Right lobe of liver (tissue), 6 donors: ENCODE data around the gene NUCKS1. TPM values are rescaled to one million over a fixed set of nuclear protein-coding genes. Genes with fewer than 3 reads are reported as not detected.

Source experiments
- ATAC-seq, 4 donors: fragments of 200-7000 bp; cut with Tn5 transposase; one replicate each; pipeline ENCODE4 v1.9.1; 2020; ENCODE audit warnings: mild to moderate bottlenecking in 4 of 4, moderate library complexity in 4 of 4
- DNase-seq, 3 donors: peaks; one replicate each; pipeline ENCODE4 v3.0.0-alpha.2; 2020
- H3K27ac ChIP-seq, 3 donors: fragments of 200-600 bp; one replicate each; pipeline ENCODE4 v1.8.0; 2022
- H3K27me3 ChIP-seq, 2 donors: fragments of 200-600 bp; one replicate each; pipeline ENCODE4 v1.8.0; 2022
- H3K36me3 ChIP-seq, 4 donors: fragments of 200-600 bp; sonication (generic) in 1 of 4; one replicate each; pipeline versions ENCODE4 v1.5.1 to v1.8.0; 2017 to 2022; ENCODE audit warnings: control low read depth in 1 of 4
- H3K4me1 ChIP-seq, 4 donors: fragments of 200-600 bp; sonication (generic) in 1 of 4; one replicate each; pipeline versions ENCODE4 v1.5.1 to v1.8.0; 2017 to 2022; ENCODE audit warnings: control low read depth in 1 of 4
- H3K4me3 ChIP-seq, 3 donors: fragments of 200-600 bp; one replicate each; pipeline ENCODE4 v1.8.0; 2022
- H3K9me3 ChIP-seq, 4 donors: fragments of 200-600 bp; sonication (generic) in 1 of 4; one replicate each; pipeline versions ENCODE4 v1.5.1 to v1.8.0; 2017 to 2022; ENCODE audit warnings: control low read depth in 1 of 4
- POLR2A ChIP-seq: fragments of 450-650 bp; IDR thresholded peaks from one replicate; pipeline ENCODE4 v1.6.1; 2017; ENCODE audit warnings: antibody characterized with exemption, mild to moderate bottlenecking
- WGBS: methylation state at CpG from one replicate; pipeline ENCODE4 v1.1.6; 2018; ENCODE audit warnings: low coverage, low lambda C conversion rate; ENCODE audit not compliant: insufficient coverage; ENCODE audit errors: missing lambda C conversion rate; 5-methylcytosine and 5-hydroxymethylcytosine counted together
- intact Hi-C, 2 donors: fragments of 100-400 bp; cut with DNase I; formaldehyde crosslinking; loops; one replicate each; pipeline versions ENCODE4 v1.11.2 to v1.14.1; 2022
- total RNA-seq, 6 experiments: library from RNA; depleted of rRNA in 2 of 6; stranded (reverse); fragments of >200 nt in 2 of 6; fragmentation: NEBNext Ultra II Directional in 3 of 6; extraction: Animal tissue kit (Norgen Biotek cat#: 25700) in 3 of 6; gene quantifications; one replicate each; pipeline versions ENCODE4 v1.1.0 to v1.2.4, GENCODE V29; 2016 to 2023
- TF ChIP-seq, protein P1 (sequence below), 4 donors: fragments of 200-600 bp in 3 of 4; fragments of 450-650 bp in 1 of 4; IDR thresholded peaks; one replicate each; pipeline versions ENCODE4 v1.5.1 to v1.8.0; 2016 to 2022; ENCODE audit warnings: antibody characterized with exemption in 4 of 4, mild to moderate bottlenecking in 2 of 4
- donor health status: DM: no; HTN: yes; CAD: no.
- donor health status: DM: no; HTN: no; CAD: no.
- donor health status: DM: no; HTN: no; CAD: no.
- donor health status: DM: no; HTN: yes; CAD: no.
- donor health status: DM: no; HTN: yes; CAD: no.

Gene NUCKS1
- total RNA-seq, 6 experiments from 2014 or later: 32.8 to 91.1 (median 68.6) TPM

DNA sequence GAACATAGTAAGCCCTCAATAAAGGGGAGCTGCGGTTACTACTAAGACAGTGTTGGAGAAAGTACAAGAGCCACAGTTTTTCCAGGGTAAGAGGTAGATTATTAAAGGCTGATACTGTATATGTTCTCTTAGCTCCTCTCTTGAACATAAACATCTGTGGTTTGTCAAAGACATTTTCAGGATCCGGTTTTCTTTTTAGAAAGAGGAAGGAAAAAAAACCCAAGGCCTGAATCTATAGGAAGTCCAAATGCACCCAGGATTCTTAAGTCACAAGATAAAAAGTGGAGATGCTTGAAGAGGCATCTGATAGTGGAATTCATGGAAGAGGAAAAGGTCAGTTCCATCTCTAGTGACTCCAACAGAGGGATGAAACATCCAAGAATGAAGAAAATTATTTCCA lies 45.1 kb downstream of the NUCKS1 start:
- intact Hi-C loops: loop anchor here in 1 of 2 donors (5.0 kb wide), 1 partner anchor 33 kb away; no protein-coding TSS in a partner anchor
- Histone ChIP-seq H3K36me3 (no peaks in the 10 kb centered on the region), H3K27ac (no peak overlapping the region), H3K27me3 (no peaks in the 10 kb centered on the region), H3K4me1 (peaks cover 0 to 67% (median 17%) of the 10 kb centered on the region in 4 donors), H3K4me3 (no peak overlapping the region), H3K9me3 (no peaks in the 10 kb centered on the region)
- TF ChIP-seq POLR2A: no peak
- TF ChIP-seq, protein P1, sequence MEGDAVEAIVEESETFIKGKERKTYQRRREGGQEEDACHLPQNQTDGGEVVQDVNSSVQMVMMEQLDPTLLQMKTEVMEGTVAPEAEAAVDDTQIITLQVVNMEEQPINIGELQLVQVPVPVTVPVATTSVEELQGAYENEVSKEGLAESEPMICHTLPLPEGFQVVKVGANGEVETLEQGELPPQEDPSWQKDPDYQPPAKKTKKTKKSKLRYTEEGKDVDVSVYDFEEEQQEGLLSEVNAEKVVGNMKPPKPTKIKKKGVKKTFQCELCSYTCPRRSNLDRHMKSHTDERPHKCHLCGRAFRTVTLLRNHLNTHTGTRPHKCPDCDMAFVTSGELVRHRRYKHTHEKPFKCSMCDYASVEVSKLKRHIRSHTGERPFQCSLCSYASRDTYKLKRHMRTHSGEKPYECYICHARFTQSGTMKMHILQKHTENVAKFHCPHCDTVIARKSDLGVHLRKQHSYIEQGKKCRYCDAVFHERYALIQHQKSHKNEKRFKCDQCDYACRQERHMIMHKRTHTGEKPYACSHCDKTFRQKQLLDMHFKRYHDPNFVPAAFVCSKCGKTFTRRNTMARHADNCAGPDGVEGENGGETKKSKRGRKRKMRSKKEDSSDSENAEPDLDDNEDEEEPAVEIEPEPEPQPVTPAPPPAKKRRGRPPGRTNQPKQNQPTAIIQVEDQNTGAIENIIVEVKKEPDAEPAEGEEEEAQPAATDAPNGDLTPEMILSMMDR (IDR thresholded peaks at IDR 0.05): no peak
- DNase-seq (no peak), ATAC-seq (no peak)
- WGBS: 58% methylated on average over 2 of the region's 2 CpGs

DNA sequence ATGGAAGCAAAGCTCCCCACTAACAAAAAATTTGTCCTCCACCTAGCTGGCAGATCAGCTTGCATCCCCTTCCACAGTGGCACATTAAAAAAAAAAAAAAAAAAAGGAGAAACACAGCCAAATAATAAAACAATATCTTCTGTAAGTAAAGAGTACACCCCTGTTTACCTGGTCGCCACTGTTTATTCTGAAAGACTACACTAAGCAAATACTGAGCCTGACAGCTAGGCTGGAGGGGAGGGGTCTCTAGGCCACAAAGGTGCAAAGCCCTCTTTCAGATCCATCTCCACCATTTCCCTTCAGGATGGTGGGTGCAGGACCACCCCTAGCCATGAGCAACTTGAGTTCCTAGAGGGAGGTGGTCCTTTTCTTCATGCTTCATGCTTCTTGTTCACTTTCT lies 46.9 kb downstream of the NUCKS1 start:
- no peak for TF ChIP-seq POLR2A
- TF ChIP-seq, protein P1 (IDR thresholded peaks at IDR 0.05): no peak
- Histone ChIP-seq H3K9me3 (no peaks in the 10 kb centered on the region), H3K27ac (no peak overlapping the region), H3K4me1 (peaks cover 0 to 67% (median 12%) of the 10 kb centered on the region in 4 donors), H3K36me3 (no peaks in the 10 kb centered on the region), H3K27me3 (no peaks in the 10 kb centered on the region), H3K4me3 (no peak overlapping the region)
- peak; percentile 17 to 58 (median 36) for ATAC-seq
- intact Hi-C loops: no loop called here
- no peak for DNase-seq
- 50% methylated on average over 1 of the region's 1 CpG for WGBS

DNA sequence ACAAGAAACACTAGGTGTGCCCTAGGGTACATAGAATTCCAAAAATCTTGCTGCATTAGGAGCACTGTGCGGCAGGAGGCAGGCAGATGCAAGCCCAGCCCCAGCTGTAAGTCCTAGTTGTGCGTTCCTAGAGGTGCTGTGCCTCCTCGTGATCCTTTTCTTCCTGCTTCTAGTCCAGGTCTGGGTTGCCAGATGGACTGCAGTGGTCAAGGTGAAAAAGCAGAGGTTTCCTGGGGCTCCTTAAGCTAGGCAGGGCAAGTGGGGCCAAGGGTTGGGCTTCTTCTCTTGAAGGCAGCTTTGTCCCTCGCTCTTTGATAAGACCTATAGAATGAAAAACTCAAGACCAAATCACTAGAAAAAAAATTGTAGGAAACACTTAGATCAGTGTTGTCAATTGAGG lies 48.1 kb downstream of the NUCKS1 start:
- no peak overlapping the region for H3K27ac ChIP-seq
- intact Hi-C loops: no loop called here
- H3K4me3 ChIP-seq: no peak overlapping the region
- H3K4me1 ChIP-seq: peaks cover 0 to 65% (median 10%) of the 10 kb centered on the region in 4 donors
- ATAC-seq (no peak), DNase-seq (no peak)
- TF ChIP-seq POLR2A: no peak
- TF ChIP-seq, protein P1 (IDR thresholded peaks at IDR 0.05): no peak
- no peaks in the 10 kb centered on the region for H3K36me3 ChIP-seq
- WGBS: 100% methylated on average over 1 of the region's 4 CpGs
- H3K27me3 ChIP-seq: no peaks in the 10 kb centered on the region
- no peaks in the 10 kb centered on the region for H3K9me3 ChIP-seq

DNA sequence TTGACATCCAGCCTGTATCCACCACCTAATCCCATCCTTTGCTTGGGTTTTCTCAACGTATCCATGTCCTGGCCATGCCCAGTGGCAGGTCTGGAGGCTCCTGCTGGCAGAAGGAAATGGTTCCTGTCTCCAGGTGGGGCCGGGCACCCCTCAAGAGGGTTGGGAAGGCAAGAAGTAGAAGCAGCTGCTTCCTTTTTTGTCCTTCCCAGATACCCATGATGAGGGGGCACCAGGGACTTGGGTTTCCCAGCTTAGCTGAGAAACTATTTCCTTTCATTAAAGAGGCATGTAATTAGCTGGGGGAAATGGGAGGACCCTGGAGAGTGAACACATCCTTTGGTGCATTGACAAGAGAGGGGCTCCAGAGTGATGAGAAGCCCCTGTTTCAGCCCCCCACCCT lies 48.6 kb downstream of the NUCKS1 start:
- DNase-seq (no peak), ATAC-seq (no peak)
- Histone ChIP-seq H3K36me3 (no peaks in the 10 kb centered on the region), H3K27me3 (no peaks in the 10 kb centered on the region), H3K4me3 (no peak overlapping the region), H3K27ac (no peak overlapping the region), H3K4me1 (peaks cover 0 to 70% (median 12%) of the 10 kb centered on the region in 4 donors), H3K9me3 (no peaks in the 10 kb centered on the region)
- no peak for TF ChIP-seq POLR2A
- TF ChIP-seq, protein P1 (IDR thresholded peaks at IDR 0.05): no peak
- intact Hi-C loops: no loop called here
- WGBS: 57% methylated on average over 1 of the region's 2 CpGs
